DMS 273 treated with DMSO at 0.1 percent for 48 hours (cell line): ENCODE results near the gene LDHAL6B.

Experiments
- DNase-seq: peaks from one replicate; lab custom pipeline; 2025; lab: John Stamatoyannopoulos, UW

LDHAL6B gene

DNA sequence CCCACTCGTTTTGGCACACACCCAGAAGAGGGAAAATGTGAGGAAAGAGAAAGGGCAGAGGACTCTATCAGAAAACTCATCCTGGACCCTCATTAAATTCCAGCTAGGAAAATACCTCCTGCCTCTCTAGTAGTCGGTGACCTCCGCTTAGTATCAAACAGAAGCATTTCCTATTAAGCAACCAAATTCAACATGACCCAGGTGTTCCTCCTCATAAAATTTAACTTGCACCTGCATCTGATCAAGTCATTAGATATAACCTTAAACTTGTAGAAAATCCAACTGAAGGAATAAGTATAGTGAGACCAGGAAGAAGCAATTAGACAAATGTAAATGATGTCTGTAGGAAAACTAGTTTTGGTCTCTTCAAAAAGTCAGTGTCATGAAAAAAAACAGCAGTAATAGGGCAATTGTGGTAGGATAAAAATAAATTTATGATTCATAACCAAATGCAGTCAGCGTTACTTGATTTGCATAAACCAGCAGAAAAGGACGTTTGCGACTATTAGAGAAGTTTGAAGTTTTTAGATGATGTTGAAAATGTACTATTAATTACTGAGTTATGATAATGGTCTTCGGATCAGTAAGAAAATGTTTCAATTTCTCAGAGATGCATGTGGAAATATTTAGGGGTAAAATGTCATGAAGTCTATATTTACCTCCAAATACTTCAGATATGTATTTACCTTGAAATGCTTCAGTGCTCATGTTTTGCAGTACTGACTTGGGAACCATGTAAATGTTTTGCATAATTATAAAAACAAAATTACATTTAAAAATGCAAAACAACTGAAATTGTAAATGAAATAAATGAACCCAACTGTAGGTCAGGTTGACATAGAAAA is 44.6 kb downstream of the LDHAL6B start:
- no peak for DNase-seq

- no peak for DNase-seq
Measured at GRCh38 chr15:59252137-59252536, 45.5 kb downstream of the LDHAL6B start.

- DNase-seq: no peak
Measured at GRCh38 chr15:59255680-59256336, 49.2 kb downstream of the LDHAL6B start.

- DNase-seq: no peak
Measured at GRCh38 chr15:59256482-59256881, 49.8 kb downstream of the LDHAL6B start.

GRCh38 chr15:59257140-59257539 is 50.5 kb downstream of the LDHAL6B start:
- DNase-seq: no peak
